ENCODE measurements around the gene ANKRD33B.

The ANKRD33B gene

GRCh38 chr5:10645146-10645545 lies 81.3 kb downstream of the ANKRD33B start:
- TF ChIP-seq CTCF (IDR thresholded peaks at IDR 0.05; ENCODE audit: insufficient read depth, low read depth, low read length, missing control alignments): no peak
- DNase-seq (ENCODE audit: low read depth): no peak
- no peak overlapping the region for H3K4me3 ChIP-seq (ENCODE audit: low read depth, low read length)

- no peak for DNase-seq (ENCODE audit: low read depth)
- H3K4me3 ChIP-seq (ENCODE audit: low read depth, low read length): no peak overlapping the region
- TF ChIP-seq CTCF (IDR thresholded peaks at IDR 0.05; ENCODE audit: insufficient read depth, low read depth, low read length, missing control alignments): no peak
These were observed 81.8 kb downstream of the ANKRD33B start for GRCh38 chr5:10645671-10646070.

GRCh38 chr5:10647640-10648039 lies 83.8 kb downstream of the ANKRD33B start:
- no peak for TF ChIP-seq CTCF (IDR thresholded peaks at IDR 0.05; ENCODE audit: insufficient read depth, low read depth, low read length, missing control alignments)
- H3K4me3 ChIP-seq (ENCODE audit: low read depth, low read length): no peak overlapping the region
- no peak for DNase-seq (ENCODE audit: low read depth)

GRCh38 chr5:10648806-10649665 lies 85.2 kb downstream of the ANKRD33B start:
- TF ChIP-seq CTCF (IDR thresholded peaks at IDR 0.05; ENCODE audit: insufficient read depth, low read depth, low read length, missing control alignments): no peak
- H3K4me3 ChIP-seq (ENCODE audit: low read depth, low read length): no peak overlapping the region
- DNase-seq (ENCODE audit: low read depth): no peak

GRCh38 chr5:10649666-10650380 lies 86.0 kb downstream of the ANKRD33B start:
- no peak for DNase-seq (ENCODE audit: low read depth)
- H3K4me3 ChIP-seq (ENCODE audit: low read depth, low read length): no peak overlapping the region
- no peak for TF ChIP-seq CTCF (IDR thresholded peaks at IDR 0.05; ENCODE audit: insufficient read depth, low read depth, low read length, missing control alignments)

GRCh38 chr5:10652151-10652550 lies 88.3 kb downstream of the ANKRD33B start:
- no peak for DNase-seq (ENCODE audit: low read depth)
- no peak for TF ChIP-seq CTCF (IDR thresholded peaks at IDR 0.05; ENCODE audit: insufficient read depth, low read depth, low read length, missing control alignments)

More at GRCh38 chr5:10652151-10652550, 88.3 kb downstream of the ANKRD33B start:
- H3K4me3 ChIP-seq (ENCODE audit: low read depth, low read length): no peak overlapping the region

All from GM12865 (cell line).